HG03159 (cell line): Measurements from ENCODE around the gene SGK2.
A peak's percentile ranks its signal among the peaks of the same experiment; 100 is the strongest.

ENCODE experiments used
- ATAC-seq: cut with Tn5 transposase; IDR thresholded peaks from one replicate; pipeline ENCODE4 v1.9.1; 2021; ENCODE audit warnings: mild to moderate bottlenecking, moderate library complexity; ENCODE audit not compliant: unreplicated experiment

The SGK2 gene

DNA sequence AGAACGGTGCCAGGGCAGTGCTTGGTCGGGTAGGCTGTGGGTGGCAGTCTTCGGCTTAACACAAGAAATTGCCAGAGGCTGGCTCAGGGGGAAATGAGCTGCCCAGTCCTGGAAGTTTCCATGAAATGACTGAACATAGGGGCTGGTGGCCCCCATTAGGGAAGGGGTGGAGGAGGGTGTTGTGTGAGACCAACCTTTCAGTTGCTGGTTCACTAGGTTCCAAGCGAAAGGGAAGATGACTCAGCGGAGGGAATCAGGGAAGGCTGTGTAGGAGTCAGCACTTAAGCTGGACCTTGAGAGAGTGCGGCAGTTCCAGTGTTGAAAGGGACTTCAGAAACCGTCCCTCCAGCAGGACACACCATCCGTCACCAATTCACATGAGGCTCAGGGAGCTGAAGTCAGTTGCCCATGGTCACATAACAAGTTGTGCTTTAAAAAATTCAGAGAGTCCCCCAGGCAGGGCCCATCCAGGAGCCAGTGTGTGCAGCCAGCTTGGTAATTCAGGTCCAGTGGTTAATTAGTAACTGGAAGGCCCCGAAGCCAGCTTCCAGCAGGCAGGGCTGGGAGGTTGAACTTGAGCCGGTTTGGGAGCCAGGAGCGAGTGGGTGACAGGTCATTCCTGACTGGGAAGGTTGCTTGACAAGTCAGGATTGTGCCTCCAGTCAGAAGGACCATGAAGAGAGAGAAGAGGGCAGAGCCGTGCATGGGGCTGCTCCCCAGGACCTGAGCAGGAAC, at the start of gene SGK2:
Gene SGK2, plus strand, starts transcription at position 616 of the 735 bp plus-strand sequence. CDS start 7,469 bp downstream, outside the sequence.
- ATAC-seq: no peak

DNA sequence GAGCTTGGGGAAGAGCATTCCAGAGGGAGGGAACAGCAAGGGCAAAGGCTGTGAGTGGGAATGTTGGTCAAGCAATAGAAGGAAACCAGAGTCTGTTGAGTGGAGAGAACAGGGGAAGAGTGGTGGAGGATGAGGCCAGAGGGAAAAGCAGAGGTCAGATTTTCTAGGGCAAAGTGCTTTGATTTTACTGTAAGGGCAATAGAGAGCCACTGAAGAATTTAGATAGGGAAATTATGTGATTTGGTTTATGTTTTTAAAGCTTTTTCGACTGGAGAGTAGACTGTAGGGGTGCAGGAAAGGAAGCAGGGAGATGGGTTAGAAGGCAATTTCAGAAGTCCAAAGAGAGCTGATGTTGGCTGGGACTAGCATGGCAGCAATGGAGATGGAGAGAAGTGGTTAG, 46.9 kb upstream of the SGK2 start:
- ATAC-seq: no peak

DNA sequence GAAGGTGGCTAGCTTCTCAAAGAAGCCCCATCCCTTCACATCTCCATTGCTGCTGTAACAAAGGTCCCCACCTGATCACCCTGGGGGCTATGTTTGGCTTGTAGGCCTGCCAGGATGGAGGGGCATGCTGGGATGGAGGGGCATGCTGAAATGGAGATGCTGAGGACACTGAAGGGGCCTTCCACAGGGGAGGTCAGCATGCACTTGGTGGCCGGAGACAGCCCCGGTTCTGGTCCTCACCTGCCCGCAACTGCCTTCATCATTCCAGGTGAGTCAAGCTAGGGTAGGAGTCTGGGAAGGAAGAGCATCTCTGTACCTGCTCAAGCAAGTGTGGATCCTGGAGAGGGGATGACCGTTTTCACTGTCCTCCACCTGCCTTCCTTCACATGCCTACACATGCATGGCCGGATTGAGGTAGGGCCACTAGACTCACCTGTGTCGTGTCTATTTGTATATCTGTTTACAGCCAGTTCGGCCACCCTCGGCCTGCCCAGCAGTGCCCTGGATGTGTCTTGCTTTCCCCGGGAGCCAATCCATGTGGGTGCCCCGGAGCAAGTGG, 45.4 kb upstream of the SGK2 start:
- no peak for ATAC-seq

DNA sequence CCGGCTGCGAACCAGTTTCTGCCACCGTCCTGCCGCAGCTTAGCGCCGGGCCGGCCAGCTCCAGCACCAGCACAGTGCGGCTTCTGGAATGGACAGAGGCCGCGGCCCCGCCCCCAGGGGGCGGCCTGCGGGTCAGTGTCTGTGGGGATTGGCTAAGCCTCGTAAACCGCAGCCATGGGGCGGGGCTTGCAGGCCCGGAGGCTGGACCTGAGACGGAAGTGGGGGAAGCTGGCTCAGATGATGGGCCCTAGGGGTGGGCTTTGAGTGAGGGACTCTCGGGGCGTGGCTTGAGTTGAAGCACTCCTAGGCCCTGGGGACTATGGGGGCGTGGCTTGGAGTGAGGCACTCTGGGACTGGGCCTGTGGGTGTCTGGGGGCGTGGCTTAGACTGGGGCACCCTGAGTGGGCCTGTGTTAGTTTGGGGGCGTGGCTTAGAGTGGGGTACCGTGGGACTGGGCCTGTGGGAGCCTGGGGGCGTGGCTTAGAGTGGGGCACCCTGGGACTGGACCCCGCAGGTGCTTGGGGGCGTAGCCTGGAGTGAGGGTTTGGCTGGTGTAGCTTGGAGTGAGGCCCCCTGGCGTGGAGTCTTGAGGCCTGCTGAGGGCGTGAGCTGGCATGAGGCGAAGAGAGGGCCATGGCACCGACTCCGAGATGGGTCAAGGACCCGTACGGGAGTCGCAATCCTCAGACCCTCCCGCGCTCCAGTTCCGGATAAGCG, 44.7 kb upstream of the SGK2 start:
- ATAC-seq: peak; percentile 82

DNA sequence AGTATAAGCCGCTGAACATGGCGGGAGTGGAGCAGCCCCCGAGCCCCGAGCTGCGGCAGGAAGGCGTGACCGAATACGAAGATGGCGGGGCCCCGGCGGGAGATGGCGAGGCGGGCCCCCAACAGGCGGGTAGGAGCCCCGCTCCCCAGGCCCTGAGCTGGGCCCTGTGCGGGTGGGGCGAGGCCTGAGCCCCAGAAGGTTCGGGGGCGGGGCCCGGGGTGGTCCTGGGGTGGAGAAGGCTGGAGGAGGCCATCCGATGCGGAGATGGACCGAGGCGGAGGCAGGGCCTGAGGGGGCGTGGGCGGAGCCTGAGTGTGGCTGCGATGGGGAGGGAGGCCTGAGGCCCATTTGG, 44.2 kb upstream of the SGK2 start:
- peak; percentile 23 for ATAC-seq

DNA sequence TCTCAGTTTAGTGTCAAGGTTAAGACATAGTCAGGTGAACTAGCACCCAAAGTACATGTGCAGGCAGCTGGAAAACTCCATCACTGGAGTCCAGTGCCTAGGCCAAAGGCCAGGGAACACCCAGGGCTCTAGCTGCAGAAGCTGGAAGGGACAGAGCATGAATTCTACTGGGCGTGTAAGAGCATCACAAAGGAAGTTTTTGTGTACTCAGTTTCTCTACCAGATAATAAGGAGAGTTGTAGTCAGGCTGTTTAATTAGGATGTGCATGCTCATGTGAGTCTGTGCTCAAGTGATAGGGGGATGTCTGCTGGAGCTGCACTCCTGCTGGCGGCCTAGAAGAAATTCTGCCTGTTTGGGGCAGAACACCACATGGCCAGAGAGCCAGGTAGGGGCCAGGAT, 43.2 kb upstream of the SGK2 start:
- no peak for ATAC-seq

DNA sequence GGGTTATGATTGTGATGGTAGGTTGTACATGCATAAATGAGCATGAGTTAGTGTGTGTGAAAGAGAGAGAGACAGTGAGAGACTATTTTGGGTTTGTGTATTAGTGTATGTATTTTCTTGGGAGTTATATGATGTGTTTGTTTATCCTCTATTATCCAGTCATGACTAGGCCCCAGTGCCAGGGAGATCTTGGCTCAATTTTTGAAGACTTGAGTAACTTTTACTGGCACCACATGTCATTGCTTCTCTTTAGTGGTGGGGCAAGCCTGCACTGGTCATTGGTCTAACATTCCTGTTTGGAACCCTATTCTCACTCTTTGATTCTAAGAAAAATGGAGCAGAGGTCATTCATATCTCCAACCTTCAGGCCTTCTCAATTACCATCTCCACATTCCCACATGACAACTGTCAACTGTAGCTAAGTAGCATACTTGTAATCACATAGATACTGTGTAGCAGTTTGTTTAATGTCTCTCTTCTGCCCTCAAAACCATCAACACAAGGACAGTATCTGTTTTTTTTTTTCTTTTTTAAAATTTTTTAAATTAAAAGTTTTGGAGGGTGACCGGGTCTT, 42.5 kb upstream of the SGK2 start:
- no peak for ATAC-seq

DNA sequence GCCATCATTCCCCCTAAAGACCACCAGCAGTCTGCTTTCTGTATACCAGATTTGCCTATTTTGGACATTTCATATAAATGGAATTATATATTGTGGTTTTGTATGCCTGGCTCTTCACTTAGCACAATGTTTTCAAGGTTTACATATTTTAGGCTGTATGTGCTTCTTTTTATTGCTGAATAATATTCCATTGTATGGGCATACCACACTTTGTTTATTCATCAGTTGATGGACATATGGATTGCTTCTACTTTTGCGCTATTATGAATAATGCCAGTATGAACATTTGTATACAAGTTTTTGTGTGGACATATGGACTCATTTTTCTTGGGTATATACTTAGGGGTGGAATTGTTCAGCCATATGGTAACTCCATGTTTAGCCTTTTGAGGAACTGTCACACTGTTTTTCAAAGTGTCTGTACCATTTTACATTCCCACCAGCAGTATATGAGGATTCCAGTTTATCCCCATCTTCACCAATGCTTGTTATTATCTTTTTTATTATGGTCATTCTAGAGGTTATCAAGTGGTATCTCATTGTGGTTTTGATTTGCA, 38.7 kb upstream of the SGK2 start:
- ATAC-seq: no peak

DNA sequence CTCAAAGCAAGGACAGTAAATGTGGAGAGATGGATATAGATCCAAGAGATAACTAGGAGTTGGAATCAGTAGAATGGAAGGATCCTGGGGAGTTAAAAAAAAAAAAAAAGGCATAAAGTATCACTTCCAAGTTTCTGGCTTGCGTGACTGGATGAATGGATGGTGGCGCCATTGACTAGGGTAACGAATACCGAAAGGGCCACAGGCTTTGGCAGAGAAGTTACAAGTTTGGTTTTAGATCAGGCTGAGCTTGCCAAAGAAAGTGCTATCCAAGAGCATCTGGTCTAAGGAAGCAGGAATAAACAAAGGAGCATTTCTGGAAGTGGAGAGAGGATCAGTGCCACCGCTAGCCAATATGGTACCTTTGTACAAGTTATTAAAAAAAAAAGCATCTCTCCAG, 33.8 kb upstream of the SGK2 start:
- ATAC-seq: no peak

DNA sequence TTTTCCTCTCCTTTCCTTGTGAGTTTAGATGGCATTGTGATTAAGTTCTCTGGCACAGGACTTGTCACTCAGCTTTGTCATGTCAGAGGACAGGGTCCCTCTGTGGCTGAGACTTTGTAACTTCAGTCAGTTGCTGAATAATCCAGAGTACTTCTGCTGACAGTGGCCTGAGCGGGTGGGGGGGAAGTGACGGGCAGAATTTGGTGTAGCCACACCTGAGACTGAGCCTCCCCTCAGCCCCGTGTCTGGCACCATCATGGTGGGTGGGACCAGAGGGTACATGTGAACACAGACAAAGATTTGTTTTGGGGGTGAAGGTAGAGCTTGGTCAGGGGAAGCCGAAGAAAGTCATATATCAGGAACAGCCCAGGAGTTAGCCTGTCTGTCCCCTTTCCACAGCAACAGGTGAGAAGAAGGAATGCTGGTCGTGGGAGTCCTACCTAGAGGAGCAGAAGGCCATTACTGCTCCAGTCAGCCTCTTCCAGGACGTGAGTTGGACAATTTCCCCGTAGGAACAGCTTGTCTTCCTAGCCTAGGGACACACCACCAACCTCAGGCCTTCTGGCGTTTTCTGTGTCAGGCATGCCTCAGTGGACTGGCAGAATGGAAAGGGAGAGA, 30.5 kb upstream of the SGK2 start:
- ATAC-seq: no peak

DNA sequence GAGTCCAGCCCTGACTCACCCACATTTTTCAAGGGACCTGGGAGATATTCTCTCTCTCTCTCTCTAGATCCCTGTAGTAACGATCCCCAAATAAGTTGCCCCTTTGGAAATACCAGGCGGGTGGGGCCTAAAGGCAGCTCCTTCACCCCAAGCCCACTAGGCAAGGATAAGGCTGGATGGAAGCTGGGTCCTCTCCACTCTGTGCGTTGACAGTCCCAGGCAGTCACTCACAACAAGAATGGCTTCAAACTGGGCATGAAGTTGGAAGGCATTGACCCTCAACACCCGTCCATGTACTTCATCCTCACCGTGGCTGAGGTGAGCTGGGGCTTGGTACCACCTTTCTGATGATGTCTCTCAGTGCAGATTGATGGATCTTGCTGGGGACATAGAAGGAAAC, 29.8 kb upstream of the SGK2 start:
- no peak for ATAC-seq

DNA sequence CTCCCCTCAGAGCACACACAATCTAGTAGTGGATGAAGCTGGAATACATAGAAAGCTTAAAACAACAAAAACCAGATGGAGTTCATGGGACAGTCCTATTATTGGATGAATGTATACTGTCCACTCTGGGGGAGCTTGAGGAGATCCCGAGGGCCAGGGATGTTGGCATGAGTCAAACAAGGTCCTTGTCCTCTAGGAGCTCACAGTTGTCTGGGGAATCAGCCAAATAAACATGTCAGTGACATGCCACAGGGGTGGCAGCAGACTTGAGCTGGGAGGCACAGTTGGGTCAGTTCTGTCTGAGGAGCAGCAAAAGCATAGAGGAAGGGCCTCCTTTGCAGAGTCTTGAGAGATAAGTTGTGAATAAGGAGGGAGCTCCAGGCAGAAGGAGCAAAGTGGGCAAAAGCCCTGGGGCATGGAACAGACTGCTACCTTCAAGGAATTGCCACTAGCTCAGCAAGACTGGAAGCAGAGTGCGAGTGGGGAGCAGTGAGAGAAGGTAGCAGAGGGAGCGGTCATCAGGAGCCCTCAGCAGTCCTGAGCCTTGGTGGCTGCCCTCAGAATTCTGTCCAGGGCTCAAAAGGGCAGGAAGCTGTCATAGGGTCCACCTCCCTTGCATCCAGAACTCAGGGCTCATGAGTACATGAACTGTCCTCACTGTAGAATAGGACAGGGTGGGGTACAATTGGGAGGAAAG, 29.2 kb upstream of the SGK2 start:
- ATAC-seq: no peak

DNA sequence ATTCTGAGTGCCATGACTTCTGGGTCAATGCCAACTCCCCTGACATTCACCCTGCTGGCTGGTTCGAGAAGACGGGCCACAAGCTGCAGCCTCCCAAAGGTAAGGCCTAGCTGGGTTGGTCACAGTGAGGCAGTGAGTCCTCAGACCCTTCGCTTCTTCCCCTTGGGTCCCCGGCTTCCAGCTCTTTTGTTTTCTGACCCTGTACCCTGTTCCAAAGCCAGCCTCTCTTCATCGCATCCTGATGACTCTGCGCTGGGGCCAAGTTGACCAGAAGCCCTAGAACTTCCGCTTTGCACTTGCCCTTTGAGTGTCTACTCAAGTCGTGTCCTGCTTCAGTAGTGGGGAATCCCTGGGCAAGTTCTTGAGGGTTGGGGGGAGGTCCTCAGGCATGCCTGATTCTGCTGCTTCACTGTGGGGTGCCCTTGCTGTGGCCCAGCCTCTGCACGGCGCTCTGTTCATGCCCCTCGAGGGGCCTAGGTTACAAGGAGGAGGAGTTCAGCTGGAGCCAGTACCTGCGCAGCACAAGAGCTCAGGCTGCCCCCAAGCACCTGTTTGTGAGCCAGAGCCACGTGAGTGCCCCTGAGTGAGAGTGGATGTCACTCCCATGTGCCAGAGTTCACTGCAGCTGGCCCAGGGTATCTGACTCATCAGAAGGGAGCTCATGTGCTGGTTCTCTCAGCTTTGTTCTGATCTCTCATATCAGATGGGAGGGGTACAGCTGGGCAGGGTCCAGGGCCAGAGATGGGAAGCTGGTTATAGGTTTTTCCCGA, 28.3 kb upstream of the SGK2 start:
- no peak for ATAC-seq

DNA sequence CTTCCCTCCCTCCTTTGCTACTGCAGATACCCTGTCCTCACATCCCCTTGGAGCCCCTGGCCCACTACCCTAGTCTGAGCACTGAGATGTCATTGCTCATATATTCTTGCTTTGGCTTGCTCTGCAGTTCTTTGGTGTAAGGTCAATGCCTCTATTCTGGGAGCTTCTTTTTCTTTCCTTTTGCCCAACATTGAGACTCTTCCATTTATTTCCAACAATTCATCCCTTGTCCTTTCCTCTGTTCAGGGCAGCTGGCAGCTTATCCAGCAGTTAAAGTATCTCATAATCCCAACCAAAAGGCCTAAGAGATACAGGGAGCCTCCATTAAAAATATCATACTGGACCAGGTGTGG, 27.8 kb upstream of the SGK2 start:
- ATAC-seq: no peak

DNA sequence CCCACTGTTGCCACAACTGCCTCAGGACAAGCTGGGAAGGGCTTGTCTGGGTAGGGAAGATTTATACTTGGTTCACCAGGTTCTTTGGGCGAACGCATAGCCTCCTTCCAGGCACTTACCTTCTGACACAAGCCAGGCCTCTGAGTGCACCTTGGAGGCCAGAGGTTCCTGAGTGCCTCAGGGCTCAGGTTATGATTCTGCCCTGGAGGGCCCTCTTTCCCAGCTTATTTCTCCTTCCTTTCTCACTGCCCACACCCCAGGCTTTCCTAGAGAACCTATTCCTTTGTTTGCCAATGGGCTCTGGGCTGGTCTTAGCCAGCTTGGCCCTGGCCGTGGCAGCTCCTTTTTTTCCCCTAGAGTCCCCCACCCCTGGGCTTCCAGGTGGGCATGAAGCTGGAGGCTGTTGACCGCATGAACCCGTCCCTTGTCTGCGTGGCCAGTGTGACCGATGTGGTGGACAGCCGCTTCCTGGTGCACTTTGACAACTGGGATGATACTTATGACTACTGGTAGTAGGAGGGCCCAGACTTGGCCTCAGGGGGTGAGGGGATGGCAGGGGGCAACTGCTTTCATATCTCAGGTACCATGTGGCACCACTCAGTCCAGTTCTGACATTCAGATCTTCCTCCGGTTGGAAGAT, 26.3 kb upstream of the SGK2 start:
- no peak for ATAC-seq

DNA sequence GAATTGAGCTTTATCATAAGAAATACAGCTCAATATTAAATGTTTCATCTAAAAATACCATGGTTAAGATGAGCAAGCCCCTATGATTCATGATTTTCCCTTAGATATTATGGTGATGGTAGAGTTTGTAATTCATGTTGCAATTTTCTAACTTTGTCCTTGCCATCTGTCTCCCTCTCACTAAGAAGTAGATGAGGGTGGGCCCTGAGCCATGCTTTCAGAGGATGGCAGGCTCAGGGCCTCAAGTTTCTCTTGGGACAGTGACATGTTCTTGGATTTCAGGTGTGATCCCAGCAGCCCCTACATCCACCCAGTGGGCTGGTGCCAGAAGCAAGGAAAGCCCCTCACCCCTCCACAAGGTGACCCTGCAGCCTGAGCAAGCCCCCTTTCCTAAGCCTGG, 25.8 kb upstream of the SGK2 start:
- ATAC-seq: no peak

DNA sequence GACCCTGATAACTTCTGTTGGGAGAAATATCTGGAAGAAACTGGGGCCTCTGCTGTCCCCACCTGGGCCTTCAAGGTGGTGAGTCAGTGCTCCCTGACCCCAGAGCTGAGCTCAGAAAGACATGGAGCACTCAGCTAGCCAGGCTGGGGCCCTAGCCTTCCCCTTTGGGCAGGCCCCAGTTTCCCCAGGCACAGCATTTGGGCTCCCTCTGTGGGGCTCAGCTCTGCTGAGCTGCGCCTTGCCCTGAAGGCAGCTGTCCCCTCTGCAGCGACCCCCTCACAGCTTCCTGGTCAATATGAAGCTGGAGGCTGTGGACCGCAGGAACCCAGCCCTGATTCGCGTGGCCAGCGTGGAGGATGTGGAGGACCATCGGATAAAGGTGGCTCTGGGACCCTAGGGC, 24.8 kb upstream of the SGK2 start:
- ATAC-seq: no peak

DNA sequence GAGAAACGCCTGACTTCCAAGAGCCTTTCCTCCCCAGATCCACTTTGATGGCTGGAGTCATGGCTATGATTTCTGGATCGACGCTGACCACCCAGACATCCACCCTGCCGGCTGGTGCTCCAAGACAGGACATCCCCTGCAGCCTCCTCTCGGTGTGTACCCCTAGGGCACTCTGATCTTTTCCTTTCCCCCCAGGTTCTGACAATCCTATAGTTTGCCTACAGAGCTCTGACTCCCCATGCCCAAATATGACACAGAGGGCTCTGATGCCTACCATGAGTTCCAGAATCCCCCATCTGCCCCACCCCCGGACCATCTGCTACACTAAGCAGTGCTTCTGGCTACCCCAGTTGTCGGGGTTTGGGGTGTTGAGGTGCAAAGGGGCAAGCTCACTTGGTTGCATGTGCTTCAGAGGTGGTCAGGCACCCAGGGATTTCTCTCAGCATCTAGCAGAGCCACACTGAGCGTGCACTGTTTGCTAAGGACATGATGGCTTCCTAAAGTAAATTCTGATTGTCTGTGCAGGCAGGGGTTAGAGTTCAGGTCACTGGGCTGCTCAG, 24.0 kb upstream of the SGK2 start:
- no peak for ATAC-seq

DNA sequence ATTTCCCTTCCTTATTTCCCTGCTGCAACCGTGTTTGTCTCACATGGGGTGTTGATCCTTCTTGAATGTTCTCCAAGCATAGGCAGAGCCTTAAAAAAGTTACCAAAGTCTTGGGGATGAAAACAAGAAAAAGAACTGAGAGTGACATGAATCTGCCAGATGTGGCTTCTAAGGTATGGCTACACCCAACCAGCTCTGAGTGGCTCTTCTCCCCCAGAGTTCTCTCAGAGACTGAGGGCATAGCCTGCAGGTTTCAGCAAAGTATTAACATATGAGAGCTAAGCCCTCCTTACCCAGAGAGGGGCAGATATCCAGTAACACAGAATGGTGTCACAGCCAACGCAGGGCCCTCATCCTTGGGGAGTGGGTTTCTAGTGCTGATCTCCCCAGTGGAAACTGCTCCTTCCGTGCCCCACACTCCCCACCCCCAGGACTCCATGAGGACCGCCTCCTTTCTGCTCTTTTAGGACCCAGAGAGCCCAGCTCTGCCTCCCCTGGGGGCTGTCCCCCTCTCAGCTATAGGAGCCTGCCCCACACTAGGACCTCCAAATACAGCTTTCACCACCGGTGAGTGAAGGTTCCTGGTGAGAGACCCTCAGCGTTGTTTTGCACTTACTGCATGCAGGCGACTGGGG, 23.3 kb upstream of the SGK2 start:
- ATAC-seq: no peak
